NK-92 (cell line): Measurements from ENCODE around the gene MARCO.

Source experiments
- DNase-seq: peaks from one replicate; lab custom pipeline; 2025; ENCODE audit not compliant: unreplicated experiment; lab: John Stamatoyannopoulos, UW

Gene MARCO

DNA sequence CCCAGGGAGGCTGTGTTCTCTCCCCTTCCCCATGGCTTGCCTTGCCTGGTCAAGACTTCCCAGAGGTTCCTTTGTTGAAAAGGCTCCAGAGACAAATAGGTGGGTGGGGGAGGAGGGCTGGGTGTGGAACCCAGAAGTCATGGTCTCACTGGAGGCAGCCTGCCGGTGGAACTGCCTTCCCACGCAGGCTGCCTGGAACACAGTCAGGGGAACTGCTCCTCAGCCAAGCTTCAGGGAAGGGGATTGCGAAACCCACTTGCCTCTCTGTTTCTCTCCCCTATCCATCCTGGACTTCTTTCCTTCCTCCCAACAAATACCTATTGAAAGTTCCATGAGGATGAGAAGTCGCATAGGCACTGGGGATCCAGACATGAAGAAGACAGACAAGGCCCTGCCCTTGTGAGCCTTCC is 31.6 kb downstream of the MARCO start:
- no peak for DNase-seq

GRCh38 chr2:118974103-118974993 is 32.4 kb downstream of the MARCO start:
- no peak for DNase-seq

GRCh38 chr2:118975133-118975532 is 33.1 kb downstream of the MARCO start:
- DNase-seq, result no peak

GRCh38 chr2:118978064-118978463 is 36.1 kb downstream of the MARCO start:
- no peak for DNase-seq

DNA sequence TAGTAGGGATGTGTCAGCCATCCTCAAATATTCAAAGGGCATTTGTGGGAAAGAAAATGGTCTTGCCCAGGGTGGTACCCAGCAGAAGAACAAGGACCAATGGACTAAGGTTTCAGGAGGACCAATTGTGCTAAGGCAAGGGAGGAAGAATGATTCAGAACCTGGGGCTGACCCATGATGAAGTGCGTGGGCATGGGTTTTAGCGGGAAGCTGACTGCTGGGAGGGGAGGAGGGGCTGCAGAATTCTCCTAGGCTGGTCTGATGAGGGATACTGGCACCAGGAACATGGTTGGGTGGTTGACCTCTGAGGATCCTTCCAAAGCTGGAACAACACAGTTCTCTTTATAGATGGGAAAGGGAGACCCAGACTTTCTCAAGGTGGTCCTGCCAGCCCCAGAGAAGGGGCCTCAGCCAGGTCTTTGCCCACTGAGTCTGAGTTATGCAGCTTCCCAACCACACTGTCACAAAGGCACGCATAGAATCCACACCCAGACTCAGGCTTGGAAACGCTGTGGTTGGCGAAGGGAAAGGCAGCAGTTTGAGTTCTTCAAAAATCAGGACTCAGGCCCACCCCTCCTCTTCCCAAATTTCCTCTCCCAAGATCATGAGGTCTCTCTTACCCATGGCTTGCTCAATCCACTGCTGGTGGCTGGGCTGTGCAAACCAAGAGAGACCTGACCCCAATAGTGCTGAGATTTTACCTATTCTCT is 37.3 kb downstream of the MARCO start:
- DNase-seq, result no peak

DNA sequence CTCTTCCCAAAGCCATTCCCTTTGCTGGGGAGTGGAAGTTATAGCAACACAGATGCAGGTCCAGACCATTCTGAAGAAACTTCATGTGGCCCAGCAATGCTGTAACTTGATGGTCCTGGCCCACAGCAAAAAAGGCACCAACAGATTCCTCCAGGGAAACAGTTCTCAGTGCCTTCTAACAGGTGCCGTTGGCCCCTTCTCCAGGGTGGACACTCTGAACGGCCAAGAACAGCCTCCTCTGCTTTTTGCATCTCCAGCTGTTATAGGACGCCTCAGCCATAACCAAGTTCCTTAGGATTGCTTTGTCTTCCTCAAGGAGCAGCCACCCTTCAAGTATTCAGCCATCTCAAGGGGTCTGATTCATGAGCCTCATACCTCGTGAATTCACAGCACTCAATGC is 38.0 kb downstream of the MARCO start:
- no peak for DNase-seq

DNA sequence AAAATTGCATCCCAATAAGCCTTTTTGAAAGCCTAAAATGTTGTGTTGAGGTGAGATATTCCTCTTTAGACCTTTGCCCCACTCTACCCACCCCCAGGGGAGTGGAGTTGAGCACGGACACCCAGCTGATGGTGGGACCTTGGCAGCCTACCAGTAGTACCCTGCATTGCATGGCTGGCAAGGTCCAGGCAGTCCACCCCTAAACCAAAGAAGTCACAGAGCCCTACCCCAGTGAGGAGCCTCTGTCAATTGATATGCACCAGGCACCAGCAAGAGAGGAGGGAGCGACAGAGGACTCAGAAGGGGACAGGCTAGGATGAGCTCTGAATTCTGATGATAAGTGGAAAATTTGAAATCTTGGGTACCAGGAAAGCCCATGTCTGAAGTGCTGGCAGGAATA is 38.6 kb downstream of the MARCO start:
- DNase-seq, result no peak

DNA sequence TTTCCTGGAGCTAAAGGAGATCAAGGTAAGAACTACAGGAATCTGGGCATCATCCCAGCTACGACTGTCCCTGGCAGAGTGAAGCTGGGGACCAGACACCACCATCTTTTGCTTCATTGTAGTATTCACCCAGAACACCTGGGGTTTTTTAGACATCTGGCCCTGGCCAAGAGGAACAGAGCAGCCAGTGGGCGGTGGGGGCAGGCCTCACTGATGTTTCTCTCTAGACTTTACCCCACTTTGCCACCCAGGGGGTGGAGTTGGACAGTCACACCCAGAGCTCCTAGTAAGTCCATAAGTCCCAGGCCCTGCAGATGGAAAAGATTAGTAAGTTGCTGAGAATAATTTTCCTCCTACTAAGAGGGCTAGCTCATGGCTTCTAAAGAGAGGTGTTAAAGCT is 39.6 kb downstream of the MARCO start:
- DNase-seq, result no peak

GRCh38 chr2:118982039-118982438 is 40.0 kb downstream of the MARCO start:
- DNase-seq, result no peak

- no peak for DNase-seq
These were observed 41.1 kb downstream of the MARCO start for GRCh38 chr2:118983133-118983532.

GRCh38 chr2:118983915-118984314 is 41.9 kb downstream of the MARCO start:
- no peak for DNase-seq

GRCh38 chr2:118986738-118987137 is 44.7 kb downstream of the MARCO start:
- no peak for DNase-seq

DNA sequence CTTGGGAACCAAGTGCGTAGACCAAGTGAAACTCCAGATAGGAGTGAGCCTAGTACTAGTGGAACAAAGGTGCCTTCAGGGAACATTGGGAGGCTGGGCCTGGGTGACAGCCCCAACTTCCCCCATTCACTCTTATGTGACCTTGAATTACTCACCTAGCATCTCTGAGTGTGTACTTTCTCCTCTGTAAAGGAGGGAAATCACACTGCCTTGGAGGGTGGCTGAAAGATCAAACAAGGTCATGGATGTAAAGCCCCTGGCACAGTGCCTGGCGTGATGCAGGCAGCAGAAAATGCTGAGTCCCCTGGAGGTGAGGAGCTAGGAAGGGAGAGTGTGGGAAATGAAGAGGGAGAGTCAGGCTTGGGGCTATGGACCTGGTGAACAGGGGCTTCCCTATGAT is 45.9 kb downstream of the MARCO start:
- no peak for DNase-seq

DNA sequence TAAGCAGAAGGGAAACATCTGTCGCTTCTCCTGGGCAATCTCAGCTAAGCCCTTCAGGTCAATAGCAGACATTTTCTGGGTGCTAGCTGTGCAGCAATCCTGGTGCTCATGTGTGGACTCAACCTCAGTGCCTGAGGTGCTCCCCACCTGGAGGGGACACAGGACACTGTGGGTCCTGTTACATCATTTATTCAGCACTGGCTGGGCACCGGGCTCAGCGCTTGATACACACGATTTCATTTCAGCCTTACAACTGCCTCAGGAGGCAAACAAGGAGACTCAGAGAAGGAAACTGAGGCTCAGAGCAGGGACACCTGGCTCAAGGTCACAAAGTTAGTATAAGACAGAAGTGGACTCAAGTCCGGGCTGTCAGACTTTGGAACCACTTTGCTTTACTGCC is 46.7 kb downstream of the MARCO start:
- DNase-seq, result no peak

GRCh38 chr2:118989481-118989880 is 47.5 kb downstream of the MARCO start:
- no peak for DNase-seq

DNA sequence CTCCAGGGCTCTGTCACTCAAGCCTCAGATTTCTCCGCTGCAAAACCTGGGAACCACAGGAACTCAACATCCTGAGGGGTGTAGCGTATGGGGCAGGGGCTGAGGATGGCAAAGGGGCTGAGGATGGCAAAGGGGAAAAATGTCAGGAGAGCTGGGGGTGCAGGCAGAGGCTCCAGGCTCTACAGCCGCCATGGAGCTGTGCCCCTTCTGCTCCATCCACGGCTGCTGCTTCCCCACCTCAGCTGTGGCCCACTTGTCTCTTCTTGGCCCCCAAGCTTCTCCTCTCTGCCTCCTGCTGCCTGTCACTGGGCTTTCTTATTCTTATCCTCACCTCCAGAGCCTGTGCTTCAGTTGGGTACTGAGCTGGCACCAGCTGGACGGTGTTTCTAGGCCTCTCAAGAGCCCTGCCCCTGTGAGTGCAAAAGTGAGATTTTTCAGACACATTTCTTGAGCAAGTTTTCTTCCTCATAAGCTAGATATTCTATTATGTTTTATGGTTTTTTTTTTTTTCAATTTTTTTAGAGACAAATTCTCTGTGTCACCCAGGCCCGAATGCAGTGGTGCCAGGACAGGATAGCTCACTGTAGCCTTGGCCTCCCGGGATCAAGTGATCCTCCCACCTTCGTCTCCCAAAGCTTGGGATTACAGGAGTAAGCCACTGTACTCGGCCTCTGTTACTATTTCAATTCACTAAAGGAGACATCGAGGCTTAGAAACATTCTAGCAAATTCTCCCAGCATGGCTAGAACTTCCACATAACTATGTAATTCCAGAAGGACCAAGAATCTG is 49.0 kb downstream of the MARCO start:
- DNase-seq, result no peak

DNA sequence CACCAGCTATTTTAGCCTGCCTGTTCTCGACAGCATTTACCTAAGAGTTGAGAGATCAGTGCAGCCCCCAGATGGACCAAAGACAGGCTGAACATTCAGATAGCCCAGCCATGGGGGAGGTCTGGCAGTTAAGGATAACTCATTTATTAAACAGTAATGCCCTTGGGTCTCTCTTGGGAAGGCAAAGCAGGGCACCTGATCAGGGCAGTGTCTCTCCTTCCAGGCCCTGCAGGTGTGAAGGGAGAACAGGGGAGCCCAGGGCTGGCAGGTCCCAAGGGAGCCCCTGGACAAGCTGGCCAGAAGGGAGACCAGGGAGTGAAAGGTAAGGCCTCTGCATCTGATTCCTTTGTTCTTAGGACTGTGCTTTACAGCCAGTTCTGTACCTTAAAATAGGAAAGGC is 49.6 kb downstream of the MARCO start:
- DNase-seq, result no peak

- DNase-seq, result peak; percentile 7
These were observed 50.9 kb downstream of the MARCO start for GRCh38 chr2:118992740-118993391.

DNA sequence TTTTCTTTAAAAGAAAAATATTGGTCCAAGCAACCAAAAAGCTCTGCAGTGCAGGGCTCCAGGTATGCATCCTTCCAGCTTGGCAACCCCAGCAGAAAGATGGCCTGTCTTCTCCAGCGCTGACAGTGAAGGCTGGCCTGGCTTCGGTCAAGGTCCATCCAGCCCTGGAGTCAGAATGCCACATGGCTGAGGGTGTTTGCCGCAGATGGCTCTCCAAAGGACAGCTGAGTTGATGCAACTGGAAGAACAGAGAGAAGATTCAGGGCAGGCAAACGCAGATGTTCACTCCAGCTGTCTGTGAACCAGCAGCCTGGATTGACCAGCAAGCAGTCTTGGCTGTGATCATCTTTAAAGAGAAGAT is 51.4 kb downstream of the MARCO start:
- DNase-seq, result no peak

GRCh38 chr2:118994172-118994700 is 52.2 kb downstream of the MARCO start:
- no peak for DNase-seq

- DNase-seq, result no peak
These were observed 52.8 kb downstream of the MARCO start for GRCh38 chr2:118994778-118995177.
